Islet of Langerhans (tissue), 1 donor: ENCODE measurements around the gene FTL.

Source experiments
- FAIRE-seq: peaks from one replicate; lab custom pipeline; 2011; peaks lifted over from hg19 to GRCh38; lab: Jason Lieb, UNC

FTL gene

GRCh38 chr19:48992581-48993174 is 27.6 kb downstream of the FTL start:
- FAIRE-seq, result no peak

- peak; percentile 96 for FAIRE-seq
Measured at GRCh38 chr19:48993175-48994034, 28.3 kb downstream of the FTL start, which contains the start of the genes GYS1 and RUVBL2. TSS of gene GYS1 (minus strand) at chr19:48993309. CDS start at chr19:48993112, 197 bp downstream. TSS of gene RUVBL2 (plus strand) at chr19:48993887. CDS start at chr19:48993912, 25 bp downstream.

GRCh38 chr19:48994035-48994386 is 28.9 kb downstream of the FTL start:
- no peak for FAIRE-seq

GRCh38 chr19:48997972-48998371 is 32.9 kb downstream of the FTL start:
- FAIRE-seq, result no peak

GRCh38 chr19:48999481-49000325 is 34.6 kb downstream of the FTL start:
- FAIRE-seq, result no peak

- no peak for FAIRE-seq
Measured at GRCh38 chr19:49004133-49004532, 39.0 kb downstream of the FTL start.

GRCh38 chr19:49004964-49005614 is 40.0 kb downstream of the FTL start:
- FAIRE-seq, result no peak

GRCh38 chr19:49006905-49007304 is 41.8 kb downstream of the FTL start:
- FAIRE-seq, result no peak

GRCh38 chr19:49009828-49010227 is 44.7 kb downstream of the FTL start:
- no peak for FAIRE-seq

- no peak for FAIRE-seq
Measured at GRCh38 chr19:49010453-49010852, 45.3 kb downstream of the FTL start.

GRCh38 chr19:49011194-49011593 is 46.1 kb downstream of the FTL start:
- no peak for FAIRE-seq

GRCh38 chr19:49014123-49014869 is 49.2 kb downstream of the FTL start:
- FAIRE-seq, result no peak

- FAIRE-seq, result no peak
Measured at GRCh38 chr19:49014870-49015255, 49.8 kb downstream of the FTL start.

GRCh38 chr19:49016067-49016839 is 51.1 kb downstream of the FTL start:
- no peak for FAIRE-seq
